GM12878 (cell line): ENCODE measurements around the gene LORICRIN. TPM values are rescaled to one million over a fixed set of nuclear protein-coding genes. Genes with fewer than 3 reads are reported as not detected.
A peak's percentile ranks its signal among the peaks of the same experiment; 100 is the strongest.

Source experiments
- ATAC-seq: fragments of 200-7000 bp; cut with Tn5 transposase; 3 replicates; pipeline ENCODE4 v1.9.1; 2020; ENCODE audit warnings: mild to moderate bottlenecking, moderate library complexity
- BruUV-seq: library from RNA; stranded (reverse); fragments of 400-500 nt; replicated peaks from 2 replicates; lab custom pipeline; 2021; lab: Mats Ljungman, UMichigan
- CTCF ChIA-PET: fragments of 300-600 bp; sonication (Branson Sonifier 250); formaldehyde crosslinking; extraction: SDS; loops from one replicate; lab custom pipeline; 2021; ENCODE audit warnings: inconsistent platforms; lab: Yijun Ruan, JAX
- POLR2A ChIA-PET: fragments of 350-600 bp; formaldehyde crosslinking; extraction: SDS; loops from one replicate; lab custom pipeline; 2021; ENCODE audit warnings: inconsistent platforms; lab: Charles Lee
- RAD21 ChIA-PET: fragments of 300-600 bp; sonication (Branson Sonifier 250); formaldehyde crosslinking; loops from one replicate; lab custom pipeline; 2023; ENCODE audit warnings: antibody characterized with exemption; ENCODE audit not compliant: unreplicated experiment; lab: Charles Lee
- SMC1A ChIA-PET: fragments of 300-600 bp; sonication (Branson Sonifier 250); formaldehyde crosslinking; loops from one replicate; lab custom pipeline; 2023; ENCODE audit not compliant: unreplicated experiment, uncharacterized antibody; lab: Charles Lee
- DNase-seq: peaks from one replicate; pipeline ENCODE4 v3.0.0-alpha.2; 2011; ENCODE audit warnings: low read depth, low spot score
- FAIRE-seq: peaks from 3 replicates; lab custom pipeline; 2011; peaks lifted over from hg19 to GRCh38; lab: Jason Lieb, UNC
- H2AFZ ChIP-seq: 2 replicates; pipeline ENCODE4 v1.6.0; 2011; ENCODE audit warnings: low read depth, low read length, control low read depth; ENCODE audit not compliant: control insufficient read depth
- H3K27ac ChIP-seq: 2 replicates; pipeline ENCODE4 v1.5.1; 2011; ENCODE audit warnings: control low read depth; ENCODE audit not compliant: control insufficient read depth, insufficient read depth
- H3K27me3 ChIP-seq, 2 experiments: replicated peaks in 1 of 2; 2 replicates each; pipeline versions ENCODE4 v1.6.0 to v1.6.1; 2011; ENCODE audit warnings: low read length in 1 of 2; ENCODE audit not compliant: control insufficient read depth in 2 of 2, insufficient read depth in 2 of 2
- H3K36me3 ChIP-seq, 2 experiments: 2 replicates each; pipeline ENCODE4 v1.5.1; 2011; ENCODE audit warnings: low read length in 1 of 2; ENCODE audit not compliant: control insufficient read depth in 2 of 2, insufficient read depth in 2 of 2
- H3K4me1 ChIP-seq: 2 replicates; pipeline ENCODE4 v1.6.1; 2011; ENCODE audit warnings: mild to moderate bottlenecking, low read length, moderate library complexity, mixed read lengths; ENCODE audit not compliant: control insufficient read depth, insufficient read depth
- H3K4me2 ChIP-seq: 2 replicates; pipeline ENCODE4 v1.6.0; 2011; ENCODE audit warnings: control low read depth; ENCODE audit not compliant: control insufficient read depth, insufficient read depth
- H3K4me3 ChIP-seq: fragments of 200-600 bp; sonication (generic); 2 replicates; pipeline ENCODE4 v1.5.1; 2016
- H3K79me2 ChIP-seq: 2 replicates; pipeline ENCODE4 v1.6.0; 2011; ENCODE audit warnings: low read length; ENCODE audit not compliant: control insufficient read depth, insufficient read depth
- H3K9ac ChIP-seq: 2 replicates; pipeline ENCODE4 v1.8.0; 2011; ENCODE audit warnings: low read length, control low read depth, mixed read lengths; ENCODE audit not compliant: control insufficient read depth, insufficient read depth
- H3K9me3 ChIP-seq: replicated peaks from 3 replicates; pipeline ENCODE4 v1.5.1; 2011; ENCODE audit warnings: mild to moderate bottlenecking, low read length; ENCODE audit not compliant: control insufficient read depth, insufficient read depth
- H4K20me1 ChIP-seq: 2 replicates; pipeline ENCODE4 v1.6.0; 2011; ENCODE audit not compliant: control insufficient read depth, insufficient read depth
- EGR1 ChIP-seq, 2 experiments: IDR thresholded peaks; 1 replicate in 1 of 2; 2 replicates in 1 of 2; pipeline ENCODE4 v1.6.1; 2011 to 2012; ENCODE audit warnings: low read depth in 2 of 2, low read length in 2 of 2, borderline replicate concordance in 1 of 2, mild to moderate bottlenecking in 1 of 2, moderate library complexity in 1 of 2
- HDAC6 ChIP-seq: fragments of 200-600 bp; sonication (generic); IDR thresholded peaks from one replicate; pipeline ENCODE4 v1.8.0; 2017; ENCODE audit warnings: antibody characterized with exemption; ENCODE audit not compliant: unreplicated experiment
- MTA3 ChIP-seq: IDR thresholded peaks from 2 replicates; pipeline ENCODE4 v1.6.1; 2012; ENCODE audit warnings: low read length, inconsistent platforms, borderline replicate concordance
- NFXL1 ChIP-seq: fragments of 450-650 bp; IDR thresholded peaks from 2 replicates; pipeline ENCODE4 v1.6.1; 2017; ENCODE audit warnings: antibody characterized with exemption, mild to moderate bottlenecking, borderline replicate concordance
- NFYB ChIP-seq: IDR thresholded peaks from 2 replicates; pipeline ENCODE4 v1.6.1; 2011; ENCODE audit warnings: low read depth, mild to moderate bottlenecking, low read length, improper control_type of control experiment, moderate library complexity; ENCODE audit not compliant: insufficient read depth
- NR2C1 ChIP-seq: fragments of 450-650 bp; IDR thresholded peaks from 2 replicates; pipeline ENCODE4 v1.6.1; 2017; ENCODE audit warnings: antibody characterized with exemption, mild to moderate bottlenecking, moderate library complexity
- SIX5 ChIP-seq: IDR thresholded peaks from 2 replicates; pipeline ENCODE4 v1.6.1; 2011; ENCODE audit warnings: mild to moderate bottlenecking, low read depth, low read length, moderate library complexity; ENCODE audit not compliant: severe bottlenecking
- SMAD1 ChIP-seq: fragments of 450-650 bp; IDR thresholded peaks from 2 replicates; pipeline ENCODE4 v1.6.1; 2018; ENCODE audit warnings: mild to moderate bottlenecking, low read depth; ENCODE audit not compliant: partially characterized antibody
- SMAD5 ChIP-seq: IDR thresholded peaks from 2 replicates; pipeline ENCODE4 v1.6.1; 2016; ENCODE audit warnings: antibody characterized with exemption, low read depth
- SREBF1 ChIP-seq: IDR thresholded peaks from 2 replicates; pipeline ENCODE4 v1.6.1; 2012; ENCODE audit warnings: mild to moderate bottlenecking, low read length
- SREBF2 ChIP-seq: IDR thresholded peaks from 2 replicates; pipeline ENCODE4 v1.6.1; 2012; ENCODE audit warnings: mild to moderate bottlenecking, low read length
- ZNF622 ChIP-seq: fragments of 450-650 bp; IDR thresholded peaks from 2 replicates; pipeline ENCODE4 v1.6.1; 2017; ENCODE audit warnings: mild to moderate bottlenecking, inconsistent platforms
- WGBS: methylation state at CpG from one replicate; pipeline ENCODE4 v1.1.6; 2016; ENCODE audit warnings: low lambda C conversion rate; ENCODE audit not compliant: insufficient replicate concordance, insufficient coverage; ENCODE audit errors: missing lambda C conversion rate; 5-methylcytosine and 5-hydroxymethylcytosine counted together
- in situ Hi-C: fragments of 300-500 bp; cut with MboI; formaldehyde crosslinking; loops from 9 replicates; pipeline ENCODE4 v1.14.3; 2018; ENCODE audit warnings: mixed read lengths
- intact Hi-C: fragments of 100-400 bp; cut with micrococcal nuclease; formaldehyde crosslinking; loops from one replicate; pipeline ENCODE4 v1.14.2; 2022; ENCODE audit not compliant: unreplicated experiment
- polyA plus RNA-seq, 11 experiments: library from polyadenylated mRNA; depleted of rRNA in 4 of 11; unstranded in 6 of 11; stranded (reverse) in 5 of 11; fragments of >200 nt; fragmentation: Nextera tagmentation in 4 of 11; fragmentation: Illumina TruSeq in 1 of 11; extraction: Ambion mirVana in 4 of 11; extraction: Trizol in 1 of 11; gene quantifications; 1 replicate in 1 of 11; 2 replicates in 10 of 11; pipeline versions ENCODE4 v1.2.1 to v1.2.3, GENCODE V29; 2011 to 2016; ENCODE audit warnings: inconsistent platforms in 2 of 11, missing spikeins in 2 of 11, low read depth in 1 of 11
- total RNA-seq, 4 experiments: library from RNA; depleted of rRNA in 3 of 4; stranded (reverse); fragments of >200 nt in 3 of 4; fragmentation: Illumina TruSeq in 1 of 4; extraction: Trizol in 1 of 4; gene quantifications; 2 replicates each; pipeline versions ENCODE4 v1.2.1 to v1.2.3, GENCODE V29; 2013 to 2021
- TF ChIP-seq, protein P1 (sequence below): IDR thresholded peaks from 2 replicates; pipeline ENCODE4 v1.6.1; 2012; ENCODE audit warnings: low read length, inconsistent platforms
- TF ChIP-seq, protein P2 (sequence below): fragments of 450-650 bp; IDR thresholded peaks from 2 replicates; pipeline ENCODE4 v1.6.1; 2017; ENCODE audit warnings: antibody characterized with exemption, mild to moderate bottlenecking, moderate library complexity
- TF ChIP-seq, protein P3 (sequence below): IDR thresholded peaks from 2 replicates; pipeline ENCODE4 v1.6.1; 2012; ENCODE audit warnings: low read depth, low read length, improper control_type of control experiment
- TF ChIP-seq, protein P4 (sequence below): IDR thresholded peaks from 2 replicates; pipeline ENCODE4 v1.6.1; 2012; ENCODE audit warnings: low read depth, low read length, improper control_type of control experiment

The LORICRIN gene
- total and polyA plus RNA-seq, 10 of the 15 experiments (the other 5 are each of a cell fraction or from before 2014, with no cell fraction given): 0.06 to 0.37 TPM; not detected in 8

DNA sequence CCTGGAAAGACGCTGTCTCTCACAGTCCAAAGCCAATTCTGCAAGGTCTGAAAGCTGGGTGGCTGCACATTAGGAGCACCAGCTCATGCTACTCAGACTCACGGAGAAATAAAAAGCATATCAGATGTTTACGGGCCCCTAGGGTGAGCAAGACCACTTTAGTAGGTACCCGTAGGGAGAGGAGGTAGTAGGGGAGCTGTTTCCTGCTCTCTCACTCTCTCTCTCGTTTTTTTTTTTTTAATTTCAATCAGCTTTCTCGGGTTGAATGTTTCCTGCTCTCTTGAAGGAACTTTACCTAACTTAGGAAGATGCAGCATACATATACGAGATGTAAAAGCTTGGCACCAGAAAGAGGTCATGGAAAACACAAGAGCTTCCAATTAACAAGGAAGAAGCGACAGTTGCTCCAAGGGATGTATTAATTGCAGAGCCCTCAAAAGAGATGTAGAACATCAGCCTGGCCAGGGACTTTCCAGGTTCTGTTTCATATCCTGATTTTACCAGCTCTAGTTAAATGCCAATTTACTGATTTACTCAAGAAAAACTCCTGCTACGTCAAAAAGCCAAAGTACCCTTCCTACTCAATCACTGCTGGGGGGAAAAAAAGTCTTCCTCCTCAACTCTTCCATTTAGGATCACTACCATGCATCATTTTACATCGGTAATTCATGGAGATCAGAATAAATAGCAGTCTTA, 3.1 kb downstream of the LORICRIN start:
- Histone ChIP-seq H3K9ac (no peak overlapping the region), H3K79me2 (no peaks in the 10 kb centered on the region), H3K4me2 (peak overlapping the region; percentile 91), H3K36me3 (no peaks in the 10 kb centered on the region), H3K27ac (peak overlapping the region; percentile 49), H3K27me3 (0 out of 4 replicates have a peak, but pooled peaks cover 0 to 4% of the 10 kb centered on the region in 2 experiments), H4K20me1 (no peaks in the 10 kb centered on the region), H3K9me3 (no peaks in the 10 kb centered on the region), H2AFZ (no peak overlapping the region; the same call in 1 of the 2 replicates), H3K4me1 (peaks cover 15% of the 10 kb centered on the region), H3K4me3 (peak overlapping the region; percentile 50; the same call in 1 of the 2 replicates)
- no TSS peak for BruUV-seq
- 0% methylated on average over 10 of the region's 10 CpGs for WGBS
- in situ Hi-C loops (no loop called here), intact Hi-C loops (loop anchor here (5.0 kb wide), 1 partner anchor 80 kb away; no protein-coding TSS in a partner anchor)
- DNase-seq: peak; percentile 41
- ChIA-PET CTCF (interaction anchor here (0.6 to 4.1 kb wide), 18 partner anchors 8 to 1077 kb away, joined by 3 to 38 read pairs (median 4); no protein-coding TSS in a partner anchor), SMC1A (interaction anchor here (0.6 to 2.8 kb wide), 24 partner anchors 10 to 472 kb away, joined by 3 to 31 read pairs (median 4); partner anchors contain the start of gene SMCP), RAD21 (interaction anchor here (0.6 to 4.2 kb wide), 14 partner anchors 10 to 371 kb away, joined by 3 to 31 read pairs (median 5); no protein-coding TSS in a partner anchor), POLR2A (interaction anchor here (0.6 to 1.9 kb wide), 7 partner anchors 9 to 84 kb away, joined by 3 to 11 read pairs (median 7); no protein-coding TSS in a partner anchor)
- ATAC-seq: peak; percentile 75
- no peak for FAIRE-seq
- TF ChIP-seq NFXL1 (no peak), EGR1 (IDR thresholded peaks at IDR 0.05; ENCODE audit: borderline replicate concordance in 1 of 2, low read depth in 2 of 2, low read length in 2 of 2) (no peak), SREBF1 (no peak), MTA3 (no peak), ZNF622 (no peak), SMAD1 (no peak), SREBF2 (no peak), SIX5 (no peak), SMAD5 (no peak), NR2C1 (no peak), NFYB (no peak), HDAC6 (no peak)
- TF ChIP-seq, protein P1, sequence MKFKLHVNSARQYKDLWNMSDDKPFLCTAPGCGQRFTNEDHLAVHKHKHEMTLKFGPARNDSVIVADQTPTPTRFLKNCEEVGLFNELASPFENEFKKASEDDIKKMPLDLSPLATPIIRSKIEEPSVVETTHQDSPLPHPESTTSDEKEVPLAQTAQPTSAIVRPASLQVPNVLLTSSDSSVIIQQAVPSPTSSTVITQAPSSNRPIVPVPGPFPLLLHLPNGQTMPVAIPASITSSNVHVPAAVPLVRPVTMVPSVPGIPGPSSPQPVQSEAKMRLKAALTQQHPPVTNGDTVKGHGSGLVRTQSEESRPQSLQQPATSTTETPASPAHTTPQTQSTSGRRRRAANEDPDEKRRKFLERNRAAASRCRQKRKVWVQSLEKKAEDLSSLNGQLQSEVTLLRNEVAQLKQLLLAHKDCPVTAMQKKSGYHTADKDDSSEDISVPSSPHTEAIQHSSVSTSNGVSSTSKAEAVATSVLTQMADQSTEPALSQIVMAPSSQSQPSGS: 0 out of 2 replicates have a peak, but pooled peaks have one; percentile 15
- TF ChIP-seq, protein P2, sequence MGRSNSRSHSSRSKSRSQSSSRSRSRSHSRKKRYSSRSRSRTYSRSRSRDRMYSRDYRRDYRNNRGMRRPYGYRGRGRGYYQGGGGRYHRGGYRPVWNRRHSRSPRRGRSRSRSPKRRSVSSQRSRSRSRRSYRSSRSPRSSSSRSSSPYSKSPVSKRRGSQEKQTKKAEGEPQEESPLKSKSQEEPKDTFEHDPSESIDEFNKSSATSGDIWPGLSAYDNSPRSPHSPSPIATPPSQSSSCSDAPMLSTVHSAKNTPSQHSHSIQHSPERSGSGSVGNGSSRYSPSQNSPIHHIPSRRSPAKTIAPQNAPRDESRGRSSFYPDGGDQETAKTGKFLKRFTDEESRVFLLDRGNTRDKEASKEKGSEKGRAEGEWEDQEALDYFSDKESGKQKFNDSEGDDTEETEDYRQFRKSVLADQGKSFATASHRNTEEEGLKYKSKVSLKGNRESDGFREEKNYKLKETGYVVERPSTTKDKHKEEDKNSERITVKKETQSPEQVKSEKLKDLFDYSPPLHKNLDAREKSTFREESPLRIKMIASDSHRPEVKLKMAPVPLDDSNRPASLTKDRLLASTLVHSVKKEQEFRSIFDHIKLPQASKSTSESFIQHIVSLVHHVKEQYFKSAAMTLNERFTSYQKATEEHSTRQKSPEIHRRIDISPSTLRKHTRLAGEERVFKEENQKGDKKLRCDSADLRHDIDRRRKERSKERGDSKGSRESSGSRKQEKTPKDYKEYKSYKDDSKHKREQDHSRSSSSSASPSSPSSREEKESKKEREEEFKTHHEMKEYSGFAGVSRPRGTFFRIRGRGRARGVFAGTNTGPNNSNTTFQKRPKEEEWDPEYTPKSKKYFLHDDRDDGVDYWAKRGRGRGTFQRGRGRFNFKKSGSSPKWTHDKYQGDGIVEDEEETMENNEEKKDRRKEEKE: no peak
- TF ChIP-seq, protein P3, sequence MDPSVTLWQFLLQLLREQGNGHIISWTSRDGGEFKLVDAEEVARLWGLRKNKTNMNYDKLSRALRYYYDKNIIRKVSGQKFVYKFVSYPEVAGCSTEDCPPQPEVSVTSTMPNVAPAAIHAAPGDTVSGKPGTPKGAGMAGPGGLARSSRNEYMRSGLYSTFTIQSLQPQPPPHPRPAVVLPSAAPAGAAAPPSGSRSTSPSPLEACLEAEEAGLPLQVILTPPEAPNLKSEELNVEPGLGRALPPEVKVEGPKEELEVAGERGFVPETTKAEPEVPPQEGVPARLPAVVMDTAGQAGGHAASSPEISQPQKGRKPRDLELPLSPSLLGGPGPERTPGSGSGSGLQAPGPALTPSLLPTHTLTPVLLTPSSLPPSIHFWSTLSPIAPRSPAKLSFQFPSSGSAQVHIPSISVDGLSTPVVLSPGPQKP: no peak
- TF ChIP-seq, protein P4, sequence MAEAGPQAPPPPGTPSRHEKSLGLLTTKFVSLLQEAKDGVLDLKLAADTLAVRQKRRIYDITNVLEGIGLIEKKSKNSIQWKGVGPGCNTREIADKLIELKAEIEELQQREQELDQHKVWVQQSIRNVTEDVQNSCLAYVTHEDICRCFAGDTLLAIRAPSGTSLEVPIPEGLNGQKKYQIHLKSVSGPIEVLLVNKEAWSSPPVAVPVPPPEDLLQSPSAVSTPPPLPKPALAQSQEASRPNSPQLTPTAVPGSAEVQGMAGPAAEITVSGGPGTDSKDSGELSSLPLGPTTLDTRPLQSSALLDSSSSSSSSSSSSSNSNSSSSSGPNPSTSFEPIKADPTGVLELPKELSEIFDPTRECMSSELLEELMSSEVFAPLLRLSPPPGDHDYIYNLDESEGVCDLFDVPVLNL: no peak
